Effector CD4-positive, alpha-beta T cell (primary cell): Measurements from ENCODE around the gene IL15.
"Not testable (repeated sequence)": the region's sequence is repeated elsewhere in the genome, so short reads cannot be mapped to it uniquely, and the experiment has no call there.

Experiments used
- DNase-seq: peaks from one replicate; pipeline ENCODE4 v3.0.0-alpha.2; 2020

IL15 gene

DNA sequence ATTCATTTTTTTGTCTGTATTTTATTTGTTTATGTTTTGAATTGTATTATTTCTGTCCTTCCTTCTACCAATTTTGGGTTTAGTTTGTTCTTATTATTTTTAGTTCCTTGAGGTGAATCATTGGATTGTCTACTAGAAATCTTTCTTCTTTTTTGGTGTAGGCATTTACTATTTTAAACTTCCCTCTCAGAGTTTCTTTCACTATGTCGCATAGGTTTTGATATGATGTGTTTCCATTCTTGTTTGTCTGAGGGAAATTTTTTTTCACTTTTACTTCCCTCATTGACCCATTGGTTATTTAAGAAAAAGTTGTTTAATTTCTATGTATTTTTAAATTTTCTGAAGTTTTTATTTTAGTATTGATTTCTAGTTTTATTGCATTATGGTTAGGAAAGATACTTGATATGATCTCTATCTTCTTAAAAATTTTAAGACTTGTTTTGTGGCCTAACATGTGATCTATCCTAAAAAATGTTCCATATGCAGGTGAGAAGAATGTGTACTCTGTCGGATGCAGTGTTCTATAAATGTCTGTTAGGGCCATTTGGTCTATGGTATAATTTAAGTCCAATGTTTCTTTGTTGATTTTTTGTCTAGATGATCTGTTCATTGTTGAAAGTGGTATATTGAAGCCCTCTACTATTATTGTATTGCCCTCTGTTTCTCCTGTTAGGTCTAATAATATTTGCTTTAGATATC, 68.8 kb downstream of the IL15 start:
- DNase-seq, result no peak

DNA sequence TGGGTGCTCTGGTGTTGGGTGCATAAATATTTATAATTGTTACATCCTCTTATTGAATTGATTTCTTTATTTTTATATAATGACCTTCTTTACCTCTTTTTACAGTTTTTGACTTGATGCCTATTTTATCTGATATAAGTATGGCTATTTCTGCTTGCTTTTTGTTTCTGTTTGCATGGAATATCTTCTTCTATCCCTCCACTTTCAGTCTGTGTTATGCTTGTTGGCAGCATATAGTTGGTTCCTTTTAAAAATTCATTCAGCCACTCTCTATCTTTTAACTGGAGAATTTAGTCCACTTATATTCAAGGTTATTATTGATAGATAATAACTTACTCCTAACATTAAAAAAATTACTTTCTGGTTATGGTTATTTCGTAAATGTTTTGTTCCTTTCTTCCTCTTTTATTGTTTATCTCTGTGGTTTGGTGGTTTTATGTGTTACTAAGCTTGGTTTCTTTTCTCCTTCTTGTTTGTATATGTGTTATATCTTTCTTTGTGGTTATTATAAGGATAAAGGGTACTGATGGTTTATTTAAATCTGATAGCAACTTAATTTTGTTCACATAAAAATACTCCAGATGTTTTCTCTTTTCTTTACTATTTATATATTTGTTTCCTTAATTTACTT, 69.5 kb downstream of the IL15 start:
- DNase-seq, result no peak

DNA sequence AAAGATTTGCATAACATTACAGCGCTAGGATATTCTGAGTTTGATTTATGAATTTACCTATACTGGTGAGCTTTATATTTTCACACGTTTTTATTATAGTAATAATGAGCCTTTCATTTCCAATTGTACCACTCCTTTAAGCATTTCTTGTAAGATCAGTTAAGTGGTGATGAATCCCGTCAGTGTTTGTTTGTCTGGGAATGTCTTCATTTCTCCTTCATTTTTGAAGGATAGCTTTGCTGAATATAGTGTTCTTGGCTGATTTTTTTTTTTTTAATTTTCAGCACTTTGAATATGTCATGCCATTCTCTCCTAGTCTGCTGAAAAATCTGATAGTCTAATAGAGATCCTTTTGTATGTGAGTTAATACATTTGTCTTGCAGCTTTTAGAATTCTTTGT, 70.1 kb downstream of the IL15 start:
- DNase-seq, result no peak

DNA sequence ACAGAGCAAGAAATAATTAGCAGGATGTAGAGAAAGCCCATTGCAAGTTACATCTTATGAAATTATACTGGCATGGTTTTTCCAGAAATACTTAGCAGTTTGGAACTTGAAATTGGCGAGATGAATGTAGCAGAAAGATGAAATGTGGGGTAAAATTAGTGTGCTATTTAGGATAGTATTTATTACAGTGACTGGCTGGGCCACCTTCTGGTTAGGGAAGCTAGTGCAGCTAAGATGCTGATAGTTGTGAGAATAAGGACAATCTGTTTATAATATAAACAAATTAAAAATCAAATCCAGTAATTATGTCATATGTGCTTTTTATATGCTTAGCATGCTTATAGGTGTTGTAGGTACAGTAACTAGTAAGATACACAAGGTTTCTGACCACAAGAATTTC, 74.8 kb downstream of the IL15 start:
- DNase-seq, result no peak

DNA sequence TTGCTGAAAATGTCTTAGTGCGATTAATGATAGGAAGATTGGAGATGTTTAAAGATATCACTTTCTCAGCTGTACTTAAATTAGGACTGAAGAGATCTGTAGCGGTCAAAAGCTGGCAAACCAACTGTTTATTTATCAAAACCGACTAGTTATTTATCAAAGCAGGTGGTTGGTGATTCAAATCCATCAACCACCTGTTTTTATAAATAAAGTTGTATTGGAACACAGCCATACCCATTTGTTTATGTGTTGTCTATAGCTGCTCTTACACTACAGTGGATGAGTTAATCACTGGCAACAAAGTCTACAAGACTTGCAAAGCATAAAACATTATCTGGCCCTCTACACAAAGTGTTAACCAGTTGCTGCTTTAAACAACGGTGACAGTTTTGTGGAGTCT, 76.8 kb downstream of the IL15 start:
- no peak for DNase-seq

DNA sequence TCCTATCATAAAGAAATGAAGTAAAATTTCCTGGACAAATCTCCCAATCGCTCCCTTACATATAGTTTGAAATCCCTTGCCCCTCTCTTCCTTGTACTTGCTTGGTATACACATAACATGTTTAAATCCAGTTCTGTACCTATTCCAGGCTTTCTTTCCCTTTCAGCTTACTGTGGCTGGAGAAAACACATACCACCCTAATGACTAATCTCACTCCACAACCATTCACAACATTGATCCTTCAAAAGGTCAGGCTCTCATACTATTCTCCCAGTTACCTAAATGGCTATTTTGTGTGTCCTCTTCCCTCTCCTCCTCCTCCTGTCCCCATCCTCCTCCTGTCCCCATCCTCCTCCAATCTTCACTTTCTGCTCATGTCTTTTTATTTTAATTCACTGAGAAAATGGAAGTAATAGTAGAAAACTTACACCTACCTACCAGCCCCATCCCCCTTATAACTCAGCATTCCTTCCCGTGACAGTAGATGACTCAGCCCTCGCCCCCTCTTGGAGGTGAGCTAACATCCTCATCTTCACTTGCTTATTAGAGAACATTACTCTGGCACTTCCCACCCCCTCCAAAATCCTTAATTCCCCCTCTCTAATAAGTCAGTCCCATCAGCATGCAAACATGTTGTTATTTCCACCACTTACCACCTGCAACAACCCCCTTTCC, 77.5 kb downstream of the IL15 start:
- DNase-seq, result no peak

DNA sequence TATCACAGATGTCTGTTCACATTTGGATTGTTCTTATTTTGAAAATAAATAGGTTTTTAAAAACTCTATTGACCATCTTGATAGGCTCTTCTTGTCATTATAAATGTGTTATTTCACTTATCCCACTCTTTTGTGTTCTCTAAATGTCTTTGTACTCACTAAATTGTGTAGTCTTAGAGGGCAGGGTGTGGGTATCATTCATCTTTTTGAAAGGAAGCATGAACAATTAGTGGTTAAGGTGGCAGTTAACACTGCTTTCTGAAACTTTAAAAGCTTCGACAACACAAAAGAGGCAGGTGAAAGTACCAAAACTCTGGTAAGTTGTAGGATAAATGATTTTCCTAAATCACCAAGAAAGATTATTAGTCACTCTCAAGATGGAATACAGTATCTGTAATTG, 83.2 kb downstream of the IL15 start:
- no peak for DNase-seq

DNA sequence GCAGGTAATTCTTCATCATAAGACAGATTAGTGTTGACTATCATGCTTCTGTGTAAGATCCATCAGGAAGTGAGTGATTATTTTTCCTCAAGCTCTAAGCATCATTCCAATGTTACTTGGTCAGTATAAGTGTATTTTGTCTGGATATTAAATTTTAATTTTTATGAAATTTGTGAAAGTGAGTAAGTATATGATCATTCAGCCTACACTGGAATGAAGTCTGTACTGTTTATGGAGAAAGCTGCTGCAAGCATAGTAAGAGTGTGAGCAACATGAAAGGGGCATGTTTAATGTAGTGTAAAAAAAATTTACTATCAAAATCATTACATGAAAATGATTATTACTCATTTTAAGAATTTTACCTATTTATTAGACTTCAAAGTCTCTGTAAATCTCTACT, 84.8 kb downstream of the IL15 start:
- DNase-seq, result no peak

DNA sequence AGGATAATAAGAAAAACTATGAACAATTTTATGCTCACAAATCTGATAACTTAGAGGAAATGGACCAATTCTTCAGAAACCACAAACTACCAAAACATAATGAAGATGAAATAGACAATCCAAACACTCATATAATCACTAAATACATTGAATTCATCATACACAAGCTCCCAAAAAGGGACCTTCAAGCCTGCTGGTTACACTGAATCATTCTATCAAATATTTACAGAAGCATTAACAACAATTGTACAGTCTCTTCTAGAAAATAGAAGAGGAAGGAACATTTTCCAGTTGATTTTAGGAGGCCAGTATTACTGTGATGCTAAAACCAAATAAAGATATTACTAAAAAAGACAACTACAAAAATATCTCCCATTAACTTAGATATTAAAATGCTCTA, 88.3 kb downstream of the IL15 start:
- DNase-seq, result no peak

DNA sequence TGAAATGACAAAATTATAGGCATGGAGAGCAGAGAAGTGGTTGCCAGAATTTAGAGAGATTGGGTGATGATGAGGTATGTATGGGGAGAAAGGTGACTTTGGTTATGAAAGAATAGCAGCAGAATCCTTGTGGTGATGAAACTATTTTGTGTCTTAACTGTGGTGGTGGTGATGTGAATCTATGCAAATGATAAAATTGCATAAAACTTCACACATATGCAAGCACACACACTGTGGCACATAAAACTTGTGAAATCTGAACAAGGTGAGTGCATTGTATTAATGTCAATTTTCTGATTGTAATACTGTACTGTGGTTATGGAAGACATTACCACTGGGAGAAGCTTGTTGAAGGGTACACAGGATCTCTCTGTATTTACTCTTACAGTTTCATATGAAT, 91.0 kb downstream of the IL15 start:
- no peak for DNase-seq

DNA sequence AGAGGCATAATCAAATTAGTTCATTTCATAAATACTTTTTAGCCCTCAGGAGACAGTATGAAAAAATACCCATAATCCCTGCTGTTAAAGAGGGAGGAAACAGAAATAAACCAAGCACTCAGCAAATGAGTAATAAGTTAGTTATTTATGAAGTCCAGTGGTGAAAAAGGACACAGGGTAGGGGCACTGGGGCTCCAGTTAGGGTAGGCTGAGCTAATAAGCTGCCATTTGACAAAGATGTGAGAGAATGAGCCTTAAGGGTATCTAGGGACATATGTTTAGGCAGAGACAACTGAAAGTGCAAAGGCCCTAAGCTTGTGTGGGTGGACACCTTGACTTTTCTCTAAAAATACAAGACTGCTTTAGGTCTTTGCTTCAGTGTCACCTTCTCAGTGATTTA, 94.4 kb downstream of the IL15 start:
- DNase-seq, result no peak

DNA sequence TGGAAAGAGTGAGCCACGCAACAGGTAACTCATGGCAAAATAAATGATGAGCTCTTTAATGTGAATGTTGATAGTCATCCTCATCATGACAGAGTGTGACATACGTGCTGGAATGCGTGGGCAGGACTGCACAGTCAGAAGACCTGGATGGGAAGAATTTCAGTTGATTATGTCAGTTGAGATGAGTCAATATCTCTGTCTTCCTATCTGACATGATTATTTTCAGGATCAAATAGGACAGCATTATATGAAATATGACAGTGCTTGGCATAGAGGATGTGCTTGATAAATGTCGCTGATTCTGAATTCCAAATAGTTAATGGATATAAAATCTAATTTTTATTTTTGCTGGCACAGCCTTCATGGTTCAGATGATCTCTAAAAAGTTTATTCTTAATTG, 95.1 kb downstream of the IL15 start:
- DNase-seq, result no peak

DNA sequence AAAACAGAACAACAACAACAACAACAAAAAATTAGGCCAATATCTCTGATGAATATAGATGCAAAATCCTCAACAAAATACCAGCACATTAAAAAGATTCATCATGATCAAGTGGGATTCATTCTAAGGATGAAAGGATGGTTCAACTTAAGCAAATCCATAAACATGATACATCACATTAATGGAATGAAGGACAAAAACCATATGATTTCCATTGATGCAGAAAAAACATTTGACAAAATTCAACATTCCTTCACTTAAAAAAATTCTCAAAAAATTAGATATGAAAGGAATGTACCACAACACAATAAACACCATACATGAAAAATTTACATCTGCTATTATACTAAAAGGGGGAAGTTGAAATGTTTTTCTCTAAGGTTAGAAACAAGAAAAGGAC, 103.3 kb downstream of the IL15 start:
- no peak for DNase-seq

DNA sequence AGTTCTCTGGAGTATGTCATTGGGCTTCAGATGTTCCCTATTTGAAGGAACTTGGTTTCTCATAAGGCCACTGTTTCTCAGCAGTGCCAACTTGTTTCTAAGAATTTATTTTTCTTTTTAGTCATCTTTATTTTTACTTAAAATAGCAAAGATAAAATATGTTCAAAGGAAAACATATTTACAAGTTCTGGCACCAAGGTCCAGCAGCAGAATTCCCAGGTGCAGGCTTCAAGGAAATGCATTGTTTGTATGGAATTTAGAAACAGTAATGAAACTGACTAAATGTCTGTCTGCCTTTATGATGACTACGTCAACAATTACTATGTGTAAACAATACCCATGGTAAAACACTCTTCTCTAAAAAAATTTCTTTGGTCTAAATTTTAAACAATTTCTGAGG, 109.6 kb downstream of the IL15 start:
- no peak for DNase-seq

DNA sequence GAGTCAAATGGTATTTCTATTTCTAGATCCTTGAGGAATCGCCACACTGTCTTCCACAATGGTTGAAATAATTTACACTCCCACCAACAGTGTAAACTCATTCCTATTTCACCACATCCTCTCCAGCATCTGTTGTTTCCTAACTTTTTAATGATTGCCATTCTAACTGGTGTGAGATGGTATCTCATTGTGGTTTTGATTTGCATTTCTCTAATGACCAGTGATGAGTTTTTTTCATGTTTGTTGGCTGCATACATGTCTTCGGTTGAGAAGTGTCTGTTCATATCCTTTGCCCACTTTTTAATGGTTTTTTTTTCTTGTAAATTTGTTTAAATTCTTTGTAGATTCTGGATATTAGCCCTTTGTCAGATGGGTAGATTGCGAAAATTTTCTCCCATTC, 115.4 kb downstream of the IL15 start:
- not testable (repeated sequence) for DNase-seq

DNA sequence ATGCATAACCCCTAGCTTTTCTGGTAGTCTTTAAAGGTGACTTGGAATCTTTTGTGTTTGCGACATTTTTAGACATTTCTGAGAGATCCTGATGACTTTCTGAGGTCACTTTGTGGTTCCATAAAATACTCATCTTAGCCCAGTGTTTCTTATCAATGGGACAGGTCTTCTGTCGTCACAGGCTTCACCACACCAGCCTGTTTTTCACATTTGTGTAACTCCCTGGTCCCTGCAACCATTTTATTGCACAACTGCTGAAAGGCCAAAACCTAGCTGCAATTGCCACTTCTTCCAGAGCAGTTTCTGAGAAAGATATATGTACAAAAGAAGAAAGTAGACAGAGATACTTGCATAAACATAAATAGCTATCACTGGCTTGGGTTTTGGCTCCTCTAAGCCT, 120.9 kb downstream of the IL15 start:
- DNase-seq, result no peak

DNA sequence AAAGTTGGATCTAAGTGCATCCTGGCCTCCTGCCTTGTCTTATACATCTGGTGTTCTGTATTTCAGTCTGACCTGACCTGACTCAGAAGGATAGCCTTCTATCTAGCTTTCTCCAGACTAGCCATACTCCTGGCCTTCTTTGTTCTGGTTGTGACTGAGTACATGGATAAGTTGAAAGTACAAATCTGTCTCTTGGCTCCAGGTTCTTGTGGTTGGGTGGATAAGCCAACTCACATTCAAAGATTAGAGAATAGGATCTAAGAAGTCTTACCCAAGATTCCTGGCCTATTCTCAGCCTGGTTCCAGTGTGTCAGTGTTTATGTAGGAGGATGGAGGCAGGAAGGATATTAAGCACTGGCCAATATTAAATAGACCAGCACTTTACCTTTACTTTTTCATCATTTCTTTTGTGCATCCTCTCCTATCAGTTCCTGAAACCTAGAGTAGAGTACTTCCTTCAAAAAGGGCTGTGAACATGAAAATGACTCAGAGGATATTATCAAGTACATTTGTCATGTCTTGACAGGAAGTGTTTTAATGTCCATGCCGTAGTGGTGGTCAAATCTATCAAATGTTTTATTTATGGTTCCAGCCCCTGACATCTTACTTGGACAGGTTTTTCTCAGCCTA, 123.5 kb downstream of the IL15 start:
- no peak for DNase-seq

DNA sequence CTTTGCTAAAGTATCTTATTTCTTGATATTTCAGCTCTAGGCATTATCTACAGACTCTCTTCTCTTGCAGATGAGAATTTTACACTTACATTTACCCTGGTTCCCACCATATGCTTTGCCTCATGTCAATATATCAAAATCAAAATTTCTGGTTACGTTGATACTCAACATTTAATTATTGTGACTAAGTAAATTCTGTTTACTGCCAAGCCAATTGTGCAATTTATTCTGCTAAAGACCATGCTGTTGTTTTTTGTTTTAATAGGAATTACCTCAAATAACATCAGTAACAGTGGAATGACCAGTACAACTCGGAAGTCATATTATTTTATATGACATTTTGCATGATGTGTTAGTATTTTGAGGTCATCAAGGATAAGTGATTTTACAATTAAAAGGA, 125.5 kb downstream of the IL15 start:
- no peak for DNase-seq

DNA sequence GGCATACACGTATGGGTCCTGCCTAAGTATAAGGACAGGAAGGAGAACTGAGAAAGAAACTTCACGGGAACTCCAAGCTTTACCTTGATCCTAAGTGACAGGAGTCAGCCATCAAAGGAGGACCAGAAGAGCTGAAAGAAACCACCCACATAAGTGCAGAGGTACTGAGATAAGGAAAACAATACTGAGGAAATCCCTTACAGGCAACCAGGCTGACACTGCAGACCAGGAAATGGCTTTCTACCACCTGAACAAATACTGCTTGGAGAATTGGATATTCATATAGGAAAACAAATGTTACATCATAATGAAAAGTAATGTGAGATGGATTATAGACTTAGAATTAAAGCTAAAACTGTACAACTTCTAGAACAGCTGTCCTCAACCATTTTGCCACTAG, 127.0 kb downstream of the IL15 start:
- DNase-seq, result no peak

DNA sequence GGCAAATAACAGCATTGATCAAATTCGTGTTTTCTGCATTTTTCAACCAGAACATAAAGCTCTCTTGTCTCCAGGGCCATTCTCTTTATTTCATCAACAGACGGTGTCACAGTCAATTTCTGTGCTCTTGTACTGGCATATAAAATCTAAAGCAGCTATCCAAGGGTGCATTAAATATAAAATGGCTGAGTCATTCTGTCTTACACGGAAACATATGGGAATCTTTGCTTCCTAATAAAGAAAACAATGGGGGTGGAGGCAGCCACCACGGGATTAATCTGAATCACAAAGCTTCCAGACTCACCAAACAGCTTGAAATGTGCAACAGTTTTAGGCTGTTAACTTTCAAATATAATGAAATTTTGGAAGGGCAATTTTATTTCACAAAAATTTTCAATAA, 132.6 kb downstream of the IL15 start:
- DNase-seq, result no peak

DNA sequence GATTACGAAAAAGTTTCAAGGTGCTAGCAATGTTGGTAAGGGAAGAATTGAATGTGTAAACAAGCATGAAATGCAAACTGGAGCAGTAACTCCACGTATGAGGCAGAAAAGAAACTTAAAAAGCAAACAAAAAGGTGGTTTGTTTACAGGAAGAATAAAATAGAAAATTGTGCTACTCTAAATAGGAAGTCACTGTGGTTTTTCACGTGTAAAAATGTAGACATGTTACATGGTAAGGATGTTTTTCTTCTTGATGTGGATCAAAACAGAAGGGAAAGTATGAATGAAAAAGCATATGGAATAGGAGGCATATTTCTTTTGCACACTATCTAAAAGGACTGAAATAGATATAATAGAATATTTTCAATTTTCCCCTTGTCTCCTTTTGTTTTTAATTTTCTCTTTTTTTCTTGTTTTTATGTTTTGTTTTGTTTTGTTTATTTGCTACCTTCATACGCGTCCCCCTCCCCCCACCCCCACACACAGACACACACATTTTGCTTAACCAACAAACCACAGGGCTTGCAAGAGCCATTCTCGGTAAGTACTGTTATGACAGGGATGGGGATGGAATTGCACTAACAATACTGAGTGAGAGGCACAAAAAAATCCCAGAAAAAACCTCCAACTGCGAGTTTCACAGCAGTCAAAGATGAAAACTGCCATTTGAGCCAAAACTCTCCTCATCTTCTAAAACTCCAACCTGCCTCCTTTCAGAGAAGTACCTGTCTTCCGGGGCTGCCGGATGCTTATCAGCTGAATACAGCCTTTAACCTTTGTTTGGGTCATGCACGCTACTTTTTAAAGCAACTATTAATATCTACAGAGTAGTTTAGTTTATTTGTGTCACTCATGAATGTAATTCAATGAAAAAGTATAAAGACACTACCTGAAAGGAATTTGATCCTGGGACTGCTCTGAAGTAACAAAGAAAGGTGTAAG, 135.8 kb downstream of the IL15 start:
- no peak for DNase-seq

DNA sequence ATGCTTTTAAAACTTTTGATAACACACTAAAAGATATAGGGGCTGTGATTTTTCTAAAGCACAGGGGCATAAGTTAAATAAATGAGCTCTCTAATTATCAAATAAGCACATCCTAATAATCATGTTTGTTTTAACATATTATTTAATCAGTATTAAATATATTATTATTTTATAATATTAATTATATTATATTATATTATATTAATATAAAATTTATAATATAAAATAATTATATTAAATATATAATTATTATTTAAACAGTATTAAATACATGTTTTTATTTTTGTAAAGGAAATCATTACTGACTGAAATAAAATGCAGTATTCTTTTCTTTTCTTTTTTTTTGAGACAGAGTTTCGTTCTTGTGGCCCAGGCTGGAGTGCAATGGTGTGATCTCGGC, 136.5 kb downstream of the IL15 start:
- DNase-seq, result no peak

DNA sequence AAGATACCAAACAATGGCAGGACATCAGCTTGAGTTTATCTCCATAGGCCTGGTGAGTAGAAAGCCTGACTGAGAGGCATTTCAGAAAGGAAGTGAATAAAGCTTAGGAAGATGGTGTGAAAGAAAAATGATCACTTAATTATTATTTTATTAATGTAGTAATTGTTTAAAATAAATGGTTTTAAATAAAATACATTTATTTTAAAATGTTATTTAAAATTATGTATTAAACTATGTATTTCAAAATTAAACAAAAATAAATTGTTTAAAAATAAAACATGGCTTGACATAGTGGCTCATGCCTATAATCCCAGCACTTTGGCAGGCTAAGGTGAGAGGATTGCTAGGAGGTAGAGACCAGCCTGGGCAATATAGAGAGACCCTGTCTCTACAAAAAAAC, 145.8 kb downstream of the IL15 start:
- no peak for DNase-seq
